Hepatocyte (in vitro differentiated cells): ENCODE data around the gene IQCF6. TPM values are rescaled to one million over a fixed set of nuclear protein-coding genes. Genes with fewer than 3 reads are reported as not detected.
"Not testable (repeated sequence)": the region's sequence is repeated elsewhere in the genome, so short reads cannot be mapped to it uniquely, and the experiment has no call there.

Source experiments
- DNase-seq: peaks from one replicate; pipeline ENCODE4 v3.0.0-alpha.2; 2016; ENCODE audit warnings: low spot score
- H2AFZ ChIP-seq: fragments of 200-600 bp; sonication (generic); 2 replicates; pipeline ENCODE4 v1.6.0; 2016; ENCODE audit warnings: antibody characterized with exemption, mild to moderate bottlenecking
- H3K27ac ChIP-seq: fragments of 200-600 bp; sonication (generic); 2 replicates; pipeline ENCODE4 v1.5.1; 2016; ENCODE audit warnings: mild to moderate bottlenecking
- H3K27me3 ChIP-seq: fragments of 200-600 bp; sonication (generic); 2 replicates; pipeline ENCODE4 v1.6.1; 2016
- H3K36me3 ChIP-seq: fragments of 200-600 bp; sonication (generic); replicated peaks from 2 replicates; pipeline ENCODE4 v1.5.1; 2016; ENCODE audit warnings: low read depth; ENCODE audit not compliant: insufficient read depth
- H3K4me1 ChIP-seq: fragments of 200-600 bp; sonication (generic); 2 replicates; pipeline ENCODE4 v1.5.1; 2016; ENCODE audit warnings: mild to moderate bottlenecking, moderate library complexity; ENCODE audit not compliant: insufficient read depth
- H3K4me2 ChIP-seq: fragments of 200-600 bp; sonication (generic); 2 replicates; pipeline ENCODE4 v1.6.0; 2016
- H3K4me3 ChIP-seq: fragments of 200-600 bp; sonication (generic); 2 replicates; pipeline ENCODE4 v1.5.1; 2016; ENCODE audit warnings: mild to moderate bottlenecking
- H3K79me2 ChIP-seq: fragments of 200-600 bp; sonication (generic); 2 replicates; pipeline ENCODE4 v1.6.0; 2017; ENCODE audit warnings: mild to moderate bottlenecking
- H3K9me2 ChIP-seq: fragments of 200-600 bp; sonication (generic); replicated peaks from 2 replicates; pipeline ENCODE4 v1.6.0; 2017; ENCODE audit warnings: mild to moderate bottlenecking; ENCODE audit not compliant: insufficient read depth
- H3K9me3 ChIP-seq: fragments of 200-600 bp; sonication (generic); 2 replicates; pipeline ENCODE4 v1.5.1; 2016; ENCODE audit warnings: low read depth, mild to moderate bottlenecking
- H4K20me1 ChIP-seq: fragments of 200-600 bp; sonication (generic); 2 replicates; pipeline ENCODE4 v1.6.0; 2016; ENCODE audit warnings: mild to moderate bottlenecking; ENCODE audit not compliant: insufficient read depth, poor library complexity, severe bottlenecking
- CTCF ChIP-seq: fragments of 200-600 bp; sonication (generic); IDR thresholded peaks from 2 replicates; pipeline ENCODE4 v1.5.1; 2016; ENCODE audit warnings: antibody characterized with exemption, mild to moderate bottlenecking; ENCODE audit not compliant: poor library complexity
- EZH2 ChIP-seq: fragments of 200-600 bp; sonication (generic); IDR thresholded peaks from 2 replicates; pipeline ENCODE4 v1.6.1; 2016; ENCODE audit warnings: antibody characterized with exemption, mild to moderate bottlenecking, borderline replicate concordance
- EZH2phosphoT487 ChIP-seq: fragments of 200-600 bp; sonication (generic); IDR thresholded peaks from one replicate; pipeline ENCODE4 v1.6.1; 2018; ENCODE audit warnings: antibody characterized with exemption, mild to moderate bottlenecking, low read depth, moderate library complexity; ENCODE audit not compliant: unreplicated experiment, severe bottlenecking
- WGBS: methylation state at CpG from one replicate; pipeline ENCODE4 v1.1.6; 2016; ENCODE audit warnings: low lambda C conversion rate; ENCODE audit errors: missing lambda C conversion rate; 5-methylcytosine and 5-hydroxymethylcytosine counted together
- polyA plus RNA-seq: library from polyadenylated mRNA; unstranded; fragments of >200 nt; fragmentation: Nextera tagmentation; extraction: Ambion mirVana; gene quantifications from 2 replicates; pipeline ENCODE4 v1.2.1, GENCODE V29; 2016
- total RNA-seq: library from RNA; depleted of rRNA; stranded (reverse); fragments of >200 nt; gene quantifications from 2 replicates; pipeline ENCODE4 v1.2.3, GENCODE V29; 2014

Gene IQCF6
- total and polyA plus RNA-seq, 2 experiments from 2014 or later = not detected

- Histone ChIP-seq H3K4me1 (no peaks in the 10 kb centered on the region), H3K4me2 (no peak overlapping the region), H4K20me1 (no peaks in the 10 kb centered on the region), H3K36me3 (no peaks in the 10 kb centered on the region), H3K27me3 (no peaks in the 10 kb centered on the region), H3K9me2 (no peaks in the 10 kb centered on the region), H3K27ac (no peak overlapping the region), H3K79me2 (no peaks in the 10 kb centered on the region), H2AFZ (no peak overlapping the region), H3K4me3 (no peak overlapping the region), H3K9me3 (no peaks in the 10 kb centered on the region)
- 49% methylated on average over 1 of the region's 1 CpG for WGBS
- TF ChIP-seq EZH2phosphoT487 (no peak), EZH2 (no peak), CTCF (no peak)
- DNase-seq = no peak
Measured at GRCh38 chr3:51748327-51748726, 30.7 kb downstream of the IQCF6 start.

- Histone ChIP-seq H3K4me3 (no peak overlapping the region), H4K20me1 (no peaks in the 10 kb centered on the region), H3K9me2 (no peaks in the 10 kb centered on the region), H3K79me2 (no peaks in the 10 kb centered on the region), H2AFZ (no peak overlapping the region), H3K27ac (no peak overlapping the region), H3K36me3 (no peaks in the 10 kb centered on the region), H3K27me3 (no peaks in the 10 kb centered on the region), H3K4me2 (no peak overlapping the region), H3K9me3 (no peaks in the 10 kb centered on the region), H3K4me1 (no peaks in the 10 kb centered on the region)
- TF ChIP-seq EZH2 = no peak
- TF ChIP-seq EZH2phosphoT487 = no peak
- no peak for TF ChIP-seq CTCF
- DNase-seq = no peak
Measured at GRCh38 chr3:51747840-51748239, 31.2 kb downstream of the IQCF6 start.

GRCh38 chr3:51742978-51743377 lies 36.1 kb downstream of the IQCF6 start:
- H2AFZ ChIP-seq, H3K9me2 ChIP-seq, H4K20me1 ChIP-seq, H3K4me2 ChIP-seq, H3K9me3 ChIP-seq, H3K27ac ChIP-seq, H3K79me2 ChIP-seq, DNase-seq, H3K4me1 ChIP-seq, H3K36me3 ChIP-seq, H3K4me3 ChIP-seq: not testable (repeated sequence)
- peaks cover 16% of the 10 kb centered on the region for H3K27me3 ChIP-seq
- 73% methylated on average over 4 of the region's 4 CpGs for WGBS

GRCh38 chr3:51742320-51742719 lies 36.7 kb downstream of the IQCF6 start:
- not testable (repeated sequence) for H3K79me2 ChIP-seq, H3K9me3 ChIP-seq, H3K9me2 ChIP-seq, H3K4me2 ChIP-seq, H3K4me1 ChIP-seq, DNase-seq, H3K27ac ChIP-seq, H3K4me3 ChIP-seq, H3K36me3 ChIP-seq, H2AFZ ChIP-seq, H4K20me1 ChIP-seq
- WGBS = 88% methylated on average over 3 of the region's 3 CpGs
- peaks cover 16% of the 10 kb centered on the region for H3K27me3 ChIP-seq

GRCh38 chr3:51739110-51739509 lies 39.9 kb downstream of the IQCF6 start:
- Histone ChIP-seq H3K9me3 (no peaks in the 10 kb centered on the region), H3K27ac (no peak overlapping the region), H3K4me1 (no peaks in the 10 kb centered on the region), H3K79me2 (no peaks in the 10 kb centered on the region), H3K27me3 (peaks cover 16% of the 10 kb centered on the region), H4K20me1 (no peaks in the 10 kb centered on the region), H2AFZ (no peak overlapping the region), H3K36me3 (no peaks in the 10 kb centered on the region), H3K4me2 (no peak overlapping the region), H3K9me2 (no peaks in the 10 kb centered on the region), H3K4me3 (no peak overlapping the region)
- 79% methylated on average over 4 of the region's 4 CpGs for WGBS
- no peak for DNase-seq
- TF ChIP-seq CTCF (no peak), EZH2 (no peak), EZH2phosphoT487 (no peak)
